Osteoblast (primary cell): ENCODE measurements around the gene MARVELD1. TPM values are rescaled to one million over a fixed set of nuclear protein-coding genes. Genes with fewer than 3 reads are reported as not detected.

Source experiments
- DNase-seq: peaks from one replicate; pipeline ENCODE4 v3.0.0; 2011; ENCODE audit warnings: low spot score, mixed read lengths; ENCODE audit not compliant: insufficient read length; ENCODE audit errors: missing footprints
- H2AFZ ChIP-seq: 2 replicates; pipeline ENCODE4 v1.6.0; 2011; ENCODE audit warnings: mild to moderate bottlenecking, low read length
- H3K27ac ChIP-seq: 2 replicates; pipeline ENCODE4 v1.5.1; 2011; ENCODE audit warnings: mild to moderate bottlenecking, low read depth, low read length, moderate library complexity
- H3K27me3 ChIP-seq: 2 replicates; pipeline ENCODE4 v1.6.0; 2012; ENCODE audit warnings: mild to moderate bottlenecking, control low read depth, inconsistent platforms, low read length, moderate library complexity; ENCODE audit not compliant: insufficient read depth
- H3K36me3 ChIP-seq: 2 replicates; pipeline ENCODE4 v1.5.1; 2011; ENCODE audit warnings: mild to moderate bottlenecking, low read length, control low read depth, moderate library complexity; ENCODE audit not compliant: insufficient read depth
- H3K4me1 ChIP-seq: 2 replicates; pipeline ENCODE4 v1.5.1; 2011; ENCODE audit warnings: mild to moderate bottlenecking, low read length, control low read depth, moderate library complexity; ENCODE audit not compliant: insufficient read depth
- H3K4me2 ChIP-seq: 2 replicates; pipeline ENCODE4 v1.6.0; 2011; ENCODE audit warnings: mild to moderate bottlenecking, low read length; ENCODE audit not compliant: insufficient read depth
- H3K4me3 ChIP-seq: fragments of 200-600 bp; sonication (generic); 3 replicates; pipeline ENCODE4 v1.5.1; 2012; ENCODE audit warnings: mild to moderate bottlenecking, low read length, inconsistent platforms; ENCODE audit not compliant: insufficient read depth
- H3K79me2 ChIP-seq: 2 replicates; pipeline ENCODE4 v1.6.0; 2012; ENCODE audit warnings: mild to moderate bottlenecking, low read length, control low read depth, inconsistent platforms; ENCODE audit not compliant: insufficient read depth
- H3K9me3 ChIP-seq: 2 replicates; pipeline ENCODE4 v1.5.1; 2011; ENCODE audit warnings: low read depth, low read length, control low read depth
- H4K20me1 ChIP-seq: 2 replicates; pipeline ENCODE4 v1.6.0; 2012; ENCODE audit warnings: mild to moderate bottlenecking, low read length, control low read depth; ENCODE audit not compliant: insufficient read depth
- total RNA-seq: library from RNA; depleted of rRNA; stranded (reverse); fragments of >200 nt; gene quantifications from 2 replicates; pipeline ENCODE4 v1.2.3, GENCODE V29; 2012
- TF ChIP-seq, protein P1 (sequence below): IDR thresholded peaks from 2 replicates; pipeline ENCODE4 v1.5.1; 2011; ENCODE audit warnings: mild to moderate bottlenecking, low read depth, low read length, moderate library complexity; ENCODE audit errors: extremely low read depth

The MARVELD1 gene
- total RNA-seq, 1 donor, result 57.5 TPM

DNA sequence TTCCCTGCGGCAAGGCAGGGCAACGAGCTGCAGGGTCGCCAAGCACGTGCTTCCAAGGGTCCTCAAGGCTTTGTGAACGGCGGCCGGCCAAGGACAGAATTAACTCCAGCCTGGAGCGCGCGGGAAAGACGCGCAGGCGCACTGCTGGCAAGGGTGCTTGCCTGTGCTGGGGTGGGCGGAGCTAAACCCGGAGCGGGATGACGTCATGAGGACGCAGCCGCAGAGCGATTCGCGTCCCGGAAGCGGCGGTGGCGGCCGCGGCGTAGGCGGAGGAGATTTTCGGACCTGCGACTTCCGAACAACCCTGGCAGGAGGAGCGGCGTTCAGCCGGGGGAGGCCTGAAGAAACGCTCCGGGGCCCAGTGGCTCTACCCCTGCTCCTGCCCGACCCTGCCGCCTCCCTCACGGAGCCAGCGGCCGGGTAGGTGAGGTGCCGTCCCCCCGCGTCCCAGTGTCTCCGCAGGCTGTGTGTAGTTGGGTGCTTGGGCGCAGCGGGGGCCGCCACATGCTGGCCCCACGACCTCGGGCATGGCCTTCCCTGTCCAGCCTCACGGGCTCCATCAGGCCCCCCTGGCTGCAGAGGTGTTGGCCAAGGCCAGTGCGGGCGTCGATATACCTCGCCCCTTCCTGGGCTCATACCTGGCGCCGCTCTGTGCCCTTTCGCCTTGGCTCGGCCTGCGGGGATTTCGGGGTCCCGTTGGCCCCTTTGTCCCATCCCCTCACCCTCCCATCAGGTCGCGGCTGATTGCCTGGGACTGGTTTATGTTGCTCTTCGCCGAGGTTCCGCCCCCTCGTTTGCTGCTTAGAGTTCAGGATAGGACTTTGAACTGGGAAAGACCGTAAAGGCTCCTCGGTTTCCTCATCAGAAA lies 23.6 kb downstream of the MARVELD1 start, which contains the start of gene ZFYVE27:
Gene ZFYVE27 (plus strand): TSS at position 227 of the 868 bp plus-strand sequence. CDS start 1,350 bp downstream, outside the sequence.
- Histone ChIP-seq H3K4me1 (peaks cover 17% of the 10 kb centered on the region), H3K4me3 (peak within 1 kb of the TSS; percentile 99), H3K27me3 (no peaks in the 10 kb centered on the region), H3K9me3 (no peaks in the 10 kb centered on the region), H3K27ac (peak within 1 kb of the TSS; percentile 93), H4K20me1 (peaks cover 21% of the 10 kb centered on the region), H2AFZ (peak within 1 kb of the TSS; percentile 98), H3K4me2 (peak within 1 kb of the TSS; percentile 98), H3K79me2 (peaks cover 46% of the 10 kb centered on the region), H3K36me3 (peaks cover 23% of the 10 kb centered on the region)
- DNase-seq, result peak; percentile 99
- TF ChIP-seq, protein P1, sequence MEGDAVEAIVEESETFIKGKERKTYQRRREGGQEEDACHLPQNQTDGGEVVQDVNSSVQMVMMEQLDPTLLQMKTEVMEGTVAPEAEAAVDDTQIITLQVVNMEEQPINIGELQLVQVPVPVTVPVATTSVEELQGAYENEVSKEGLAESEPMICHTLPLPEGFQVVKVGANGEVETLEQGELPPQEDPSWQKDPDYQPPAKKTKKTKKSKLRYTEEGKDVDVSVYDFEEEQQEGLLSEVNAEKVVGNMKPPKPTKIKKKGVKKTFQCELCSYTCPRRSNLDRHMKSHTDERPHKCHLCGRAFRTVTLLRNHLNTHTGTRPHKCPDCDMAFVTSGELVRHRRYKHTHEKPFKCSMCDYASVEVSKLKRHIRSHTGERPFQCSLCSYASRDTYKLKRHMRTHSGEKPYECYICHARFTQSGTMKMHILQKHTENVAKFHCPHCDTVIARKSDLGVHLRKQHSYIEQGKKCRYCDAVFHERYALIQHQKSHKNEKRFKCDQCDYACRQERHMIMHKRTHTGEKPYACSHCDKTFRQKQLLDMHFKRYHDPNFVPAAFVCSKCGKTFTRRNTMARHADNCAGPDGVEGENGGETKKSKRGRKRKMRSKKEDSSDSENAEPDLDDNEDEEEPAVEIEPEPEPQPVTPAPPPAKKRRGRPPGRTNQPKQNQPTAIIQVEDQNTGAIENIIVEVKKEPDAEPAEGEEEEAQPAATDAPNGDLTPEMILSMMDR, result no peak

DNA sequence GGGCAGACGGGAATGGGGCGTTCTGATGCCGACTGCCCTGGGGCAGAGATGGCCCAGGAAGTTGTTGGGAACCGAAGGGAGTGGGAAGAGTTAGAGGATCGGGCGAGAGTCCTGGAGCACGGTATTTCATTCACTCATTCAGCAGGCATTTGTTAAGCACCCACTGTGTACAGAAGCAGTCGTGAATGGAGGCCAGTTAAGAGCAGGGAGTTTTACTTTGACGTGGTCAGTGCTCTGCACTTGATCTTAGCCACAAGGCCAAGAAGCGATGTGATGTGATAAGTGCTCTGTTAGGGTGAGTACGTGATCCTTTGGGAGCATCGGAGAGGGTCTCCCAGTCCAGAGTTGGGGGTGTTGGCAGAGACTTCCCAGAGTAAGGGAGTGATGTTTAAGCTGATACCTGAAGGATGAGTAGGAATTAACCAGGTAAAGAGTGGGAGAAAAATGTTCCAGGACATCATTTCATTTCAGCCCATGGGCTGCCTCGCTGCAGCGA lies 24.3 kb downstream of the MARVELD1 start:
- Histone ChIP-seq H3K4me1 (peaks cover 17% of the 10 kb centered on the region), H3K4me2 (peak overlapping the region; percentile 98), H3K27me3 (no peaks in the 10 kb centered on the region), H3K9me3 (no peaks in the 10 kb centered on the region), H3K4me3 (peak overlapping the region; percentile 99), H3K27ac (peak overlapping the region; percentile 93), H4K20me1 (peaks cover 24% of the 10 kb centered on the region), H3K36me3 (peaks cover 29% of the 10 kb centered on the region), H2AFZ (peak overlapping the region; percentile 89), H3K79me2 (peaks cover 50% of the 10 kb centered on the region)
- DNase-seq, result peak; percentile 58
- TF ChIP-seq, protein P1, result no peak

DNA sequence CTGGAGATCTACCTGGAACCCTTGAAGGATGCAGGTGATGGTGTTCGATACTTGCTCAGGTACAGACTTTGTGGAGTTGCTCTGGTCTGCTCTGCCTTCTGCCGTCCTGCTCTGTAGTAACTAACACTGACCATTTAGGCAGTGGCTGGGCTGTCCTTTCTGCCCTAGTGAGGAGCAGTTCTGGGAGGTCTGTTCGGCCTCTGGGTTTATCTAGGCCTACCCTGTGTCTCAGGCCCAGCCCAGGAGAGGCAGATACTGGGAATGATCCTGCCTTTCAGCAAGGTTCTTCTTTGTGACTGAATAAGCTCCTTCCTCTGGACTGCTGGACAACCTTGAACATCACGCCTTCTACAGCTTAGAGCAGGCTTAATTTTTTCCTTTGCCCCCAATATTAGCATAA lies 25.1 kb downstream of the MARVELD1 start:
- H3K27me3 ChIP-seq, result no peaks in the 10 kb centered on the region
- H3K4me1 ChIP-seq, result peaks cover 17% of the 10 kb centered on the region
- H3K36me3 ChIP-seq, result peaks cover 37% of the 10 kb centered on the region
- H2AFZ ChIP-seq, result no peak overlapping the region
- DNase-seq, result peak; percentile 55
- peaks cover 29% of the 10 kb centered on the region for H4K20me1 ChIP-seq
- H3K4me3 ChIP-seq, result peak overlapping the region; percentile 99
- peak overlapping the region; percentile 93 for H3K27ac ChIP-seq
- peak overlapping the region; percentile 98 for H3K4me2 ChIP-seq
- no peaks in the 10 kb centered on the region for H3K9me3 ChIP-seq
- TF ChIP-seq, protein P1, result no peak
- peaks cover 58% of the 10 kb centered on the region for H3K79me2 ChIP-seq

DNA sequence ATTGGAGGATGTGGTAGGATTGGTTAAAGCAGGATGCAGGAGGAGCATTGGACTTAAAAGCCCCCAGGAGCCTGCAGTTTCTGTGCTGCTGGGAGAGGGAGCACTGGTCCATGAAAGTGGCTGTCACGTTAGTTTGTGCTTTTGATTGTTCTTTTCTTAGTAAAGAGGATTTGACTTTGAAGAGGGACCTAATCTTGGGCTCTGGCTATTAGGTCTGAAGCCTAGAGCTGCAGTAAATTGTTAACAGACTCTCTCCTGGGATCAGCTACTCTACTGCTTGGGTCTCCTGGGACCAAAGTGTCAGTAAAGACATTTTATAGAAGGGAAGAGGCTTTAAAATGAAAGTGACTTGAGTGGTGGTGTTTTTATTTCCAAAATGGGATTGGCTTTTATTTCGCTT lies 27.1 kb downstream of the MARVELD1 start:
- H3K79me2 ChIP-seq, result peaks cover 72% of the 10 kb centered on the region

More for the DNA sequence above, 27.1 kb downstream of the MARVELD1 start:
- H3K9me3 ChIP-seq, result no peaks in the 10 kb centered on the region
- TF ChIP-seq, protein P1, result no peak
- H3K4me3 ChIP-seq, result no peak overlapping the region
- H3K4me2 ChIP-seq, result no peak overlapping the region
- peak; percentile 8 for DNase-seq
- H4K20me1 ChIP-seq, result peaks cover 33% of the 10 kb centered on the region
- H3K4me1 ChIP-seq, result peaks cover 17% of the 10 kb centered on the region
- no peaks in the 10 kb centered on the region for H3K27me3 ChIP-seq
- no peak overlapping the region for H3K27ac ChIP-seq
- peaks cover 50% of the 10 kb centered on the region for H3K36me3 ChIP-seq
- no peak overlapping the region for H2AFZ ChIP-seq
